Measurements from ENCODE around the gene PDZD8. TPM values are rescaled to one million over a fixed set of nuclear protein-coding genes. Genes with fewer than 3 reads are reported as not detected.

The PDZD8 gene
- total RNA-seq, 4 donors from 2014 or later = 29.6 to 60.1 (median 42.4) TPM

DNA sequence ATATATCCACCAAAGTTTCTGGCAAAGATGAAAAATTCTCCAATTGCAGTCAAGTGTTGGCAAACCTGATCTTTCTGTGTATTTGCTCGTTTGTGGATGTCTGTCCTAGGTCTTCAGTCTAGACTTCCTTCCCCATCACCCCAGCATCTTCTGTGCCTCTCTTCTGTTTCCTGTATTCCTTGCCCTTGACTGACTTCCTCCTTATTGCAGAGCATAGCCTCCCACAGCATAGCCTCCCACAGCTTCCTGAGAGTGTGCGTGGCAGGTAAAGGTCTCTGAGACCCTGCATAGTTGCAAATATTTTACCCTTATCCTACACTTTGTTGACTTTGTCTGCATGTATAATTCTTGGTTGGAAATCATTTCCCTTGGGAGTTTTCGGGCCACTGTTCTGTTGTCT is 116.0 kb downstream of the PDZD8 start:
- TF ChIP-seq, protein P1, sequence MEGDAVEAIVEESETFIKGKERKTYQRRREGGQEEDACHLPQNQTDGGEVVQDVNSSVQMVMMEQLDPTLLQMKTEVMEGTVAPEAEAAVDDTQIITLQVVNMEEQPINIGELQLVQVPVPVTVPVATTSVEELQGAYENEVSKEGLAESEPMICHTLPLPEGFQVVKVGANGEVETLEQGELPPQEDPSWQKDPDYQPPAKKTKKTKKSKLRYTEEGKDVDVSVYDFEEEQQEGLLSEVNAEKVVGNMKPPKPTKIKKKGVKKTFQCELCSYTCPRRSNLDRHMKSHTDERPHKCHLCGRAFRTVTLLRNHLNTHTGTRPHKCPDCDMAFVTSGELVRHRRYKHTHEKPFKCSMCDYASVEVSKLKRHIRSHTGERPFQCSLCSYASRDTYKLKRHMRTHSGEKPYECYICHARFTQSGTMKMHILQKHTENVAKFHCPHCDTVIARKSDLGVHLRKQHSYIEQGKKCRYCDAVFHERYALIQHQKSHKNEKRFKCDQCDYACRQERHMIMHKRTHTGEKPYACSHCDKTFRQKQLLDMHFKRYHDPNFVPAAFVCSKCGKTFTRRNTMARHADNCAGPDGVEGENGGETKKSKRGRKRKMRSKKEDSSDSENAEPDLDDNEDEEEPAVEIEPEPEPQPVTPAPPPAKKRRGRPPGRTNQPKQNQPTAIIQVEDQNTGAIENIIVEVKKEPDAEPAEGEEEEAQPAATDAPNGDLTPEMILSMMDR (IDR thresholded peaks at IDR 0.05) = no peak
- no peak for DNase-seq (ENCODE audit: low spot score)
- ATAC-seq (ENCODE audit: low FRiP score) = no peak

DNA sequence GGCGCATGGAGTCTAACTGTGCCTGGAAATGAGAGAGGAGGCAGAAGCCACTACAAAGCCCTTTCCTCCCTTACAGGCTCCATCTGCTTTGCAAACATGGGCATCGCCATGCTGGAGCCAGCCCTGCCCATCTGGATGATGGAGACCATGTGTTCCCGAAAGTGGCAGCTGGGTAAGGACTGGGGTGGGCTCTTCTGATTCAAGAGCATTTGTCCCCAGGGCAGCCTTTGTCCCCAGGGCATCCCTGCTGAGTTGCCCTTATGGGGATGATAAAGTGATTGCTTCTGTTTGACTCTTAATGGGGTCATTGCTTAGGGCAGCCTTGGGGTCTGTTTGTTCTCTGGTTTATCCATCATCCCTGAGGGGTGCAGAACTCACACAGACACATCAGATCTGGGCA is 117.5 kb downstream of the PDZD8 start:
- DNase-seq (ENCODE audit: low spot score) = no peak
- ATAC-seq (ENCODE audit: low FRiP score) = no peak
- TF ChIP-seq, protein P1 (IDR thresholded peaks at IDR 0.05) = no peak

DNA sequence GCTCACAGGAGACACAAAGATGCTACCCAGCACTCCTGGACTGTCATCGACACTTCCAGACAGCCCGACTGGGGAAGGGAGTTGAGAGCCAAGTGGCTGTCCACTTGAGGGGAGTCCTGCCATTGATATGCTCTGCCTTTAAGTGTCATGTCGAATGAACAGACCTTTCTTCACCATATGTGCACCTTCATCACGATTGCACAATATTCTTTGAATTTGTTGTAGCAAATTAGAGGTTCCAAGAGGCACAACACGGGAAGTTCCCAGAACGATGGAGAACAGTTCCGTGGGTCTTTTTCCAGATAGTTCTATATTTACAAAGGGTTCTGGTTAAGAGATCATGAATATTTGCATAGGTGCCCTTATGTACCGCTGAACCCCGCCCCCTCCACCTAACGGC is 118.3 kb downstream of the PDZD8 start:
- TF ChIP-seq, protein P1 (IDR thresholded peaks at IDR 0.05) = no peak
- DNase-seq (ENCODE audit: low spot score) = no peak
- ATAC-seq (ENCODE audit: low FRiP score) = no peak

DNA sequence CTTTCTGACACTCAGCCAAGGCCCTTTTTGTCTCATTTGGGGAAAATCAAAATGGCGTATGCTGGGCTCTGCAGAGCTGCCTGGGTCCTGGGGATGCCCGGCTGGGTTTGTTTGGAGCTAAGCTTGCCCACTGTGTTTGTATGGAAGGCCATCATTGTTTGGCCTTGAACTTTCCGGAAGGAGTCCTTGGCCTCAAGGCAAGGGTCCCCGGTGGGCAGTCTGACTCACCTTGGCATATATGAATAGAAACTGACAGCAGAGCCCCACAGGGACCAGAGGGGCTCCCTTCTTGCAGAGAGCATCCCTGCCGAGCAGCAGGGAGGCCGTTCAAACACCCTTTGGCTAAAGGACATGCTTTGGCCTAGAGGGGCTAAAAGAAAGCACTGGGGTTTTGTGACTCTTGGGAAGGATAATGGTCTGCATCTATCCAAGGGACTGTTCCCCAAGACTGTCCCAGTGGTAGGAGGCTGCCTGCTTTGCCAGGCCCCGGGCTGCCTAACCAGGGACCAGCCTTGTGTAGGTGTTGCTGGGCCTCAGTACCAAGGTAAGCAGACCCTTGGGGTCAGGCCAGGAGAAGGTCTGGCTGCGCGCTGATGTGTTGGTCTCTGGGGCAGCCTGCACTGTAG is 119.3 kb downstream of the PDZD8 start:
- ATAC-seq (ENCODE audit: low FRiP score) (no peak), DNase-seq (ENCODE audit: low spot score) (no peak)
- TF ChIP-seq, protein P1 (IDR thresholded peaks at IDR 0.05) = no peak

DNA sequence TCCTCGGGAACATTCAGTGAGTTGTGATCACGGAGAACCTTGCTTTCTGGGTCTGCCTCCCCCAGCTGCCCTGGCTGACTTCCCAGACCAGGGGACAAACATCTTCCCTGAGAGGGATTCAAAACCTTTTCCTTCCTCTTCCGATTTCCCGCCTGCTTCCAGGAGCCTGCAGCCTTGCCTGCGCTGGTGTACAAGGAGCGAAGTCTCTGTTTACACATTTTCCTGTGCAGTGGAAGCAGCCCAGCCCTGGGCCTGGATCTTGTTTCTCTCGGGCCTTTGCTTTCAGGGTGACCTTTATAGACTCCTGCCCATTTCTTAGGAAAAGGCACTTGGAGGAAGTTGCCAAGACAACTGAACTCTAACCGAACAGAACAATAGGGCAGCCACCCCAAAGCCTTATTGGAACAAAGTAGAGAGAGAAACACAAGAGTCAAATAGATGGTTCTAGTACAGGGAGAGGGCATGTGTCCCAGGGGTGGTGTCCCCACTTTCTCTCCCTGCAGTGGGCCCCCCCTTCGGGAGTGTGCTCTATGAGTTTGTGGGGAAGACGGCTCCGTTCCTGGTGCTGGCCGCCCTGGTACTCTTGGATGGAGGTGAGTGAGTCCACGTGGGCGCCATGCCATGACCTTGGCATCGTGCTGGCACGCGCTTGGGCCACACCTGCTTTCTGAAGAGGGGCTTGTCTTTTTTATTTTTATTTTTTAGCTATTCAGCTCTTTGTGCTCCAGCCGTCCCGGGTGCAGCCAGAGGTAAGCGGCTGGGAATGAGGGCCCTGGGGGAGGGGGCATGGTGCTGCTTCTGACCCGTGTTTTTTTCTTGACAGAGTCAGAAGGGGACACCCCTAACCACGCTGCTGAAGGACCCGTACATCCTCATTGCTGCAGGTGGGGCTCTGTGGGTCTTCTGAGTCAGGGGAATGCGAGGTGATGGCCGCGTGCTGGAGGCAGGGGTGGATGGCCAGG is 120.2 kb downstream of the PDZD8 start:
- ATAC-seq (ENCODE audit: low FRiP score) (no peak), DNase-seq (ENCODE audit: low spot score) (no peak)
- TF ChIP-seq, protein P1 (IDR thresholded peaks at IDR 0.05) = no peak

DNA sequence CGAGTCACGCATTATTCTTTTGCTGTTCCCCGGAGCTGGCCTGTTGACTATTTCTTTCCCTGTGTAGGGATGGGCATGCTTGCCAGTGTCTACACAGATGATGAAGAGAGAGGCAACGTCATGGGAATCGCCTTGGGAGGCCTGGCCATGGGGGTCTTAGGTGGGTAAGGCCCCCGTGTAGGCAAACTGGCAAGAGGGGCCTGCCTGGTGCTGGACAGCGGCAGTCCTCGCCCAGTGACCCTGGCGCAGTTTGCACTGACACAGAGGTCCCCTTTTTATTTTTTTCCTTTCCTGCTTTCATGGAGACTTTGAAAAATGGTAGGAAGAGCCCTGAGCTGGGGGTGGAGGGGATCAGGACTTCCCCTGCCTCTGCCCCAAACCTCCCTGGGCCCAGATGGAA is 120.9 kb downstream of the PDZD8 start:
- DNase-seq (ENCODE audit: low spot score) = no peak

More for the DNA sequence above, 120.9 kb downstream of the PDZD8 start:
- ATAC-seq (ENCODE audit: low FRiP score) = no peak
- TF ChIP-seq, protein P1 (IDR thresholded peaks at IDR 0.05) = no peak

Measured in omental fat pad (tissue), 4 donors.